ENCODE results near the gene NEUROG2. TPM values are rescaled to one million over a fixed set of nuclear protein-coding genes. Genes with fewer than 3 reads are reported as not detected.

The NEUROG2 gene
- polyA plus RNA-seq, 1 donor from 2014 or later, result 0.19 TPM

DNA sequence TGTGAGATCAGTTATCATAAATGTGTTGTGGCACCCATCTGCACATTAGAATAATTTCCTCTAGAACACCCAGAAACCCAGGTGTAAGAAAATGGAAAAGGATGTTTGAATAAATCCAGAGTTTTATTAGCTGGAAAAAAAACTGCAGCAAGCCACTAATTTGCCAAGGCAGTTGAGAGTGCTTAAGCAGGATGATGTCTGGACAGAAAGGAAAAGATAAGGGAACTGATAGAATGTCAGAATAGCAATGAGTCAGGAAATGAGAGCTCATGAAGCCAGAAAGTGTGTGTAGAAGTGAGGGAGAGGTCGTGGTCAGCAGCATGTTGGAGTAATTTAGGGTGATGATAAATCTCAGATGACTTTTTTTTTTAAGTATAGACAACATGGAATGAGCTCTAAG lies 15.2 kb upstream of the NEUROG2 start:
- no peaks in the 10 kb centered on the region for H3K79me2 ChIP-seq (replicated peaks; ENCODE audit: insufficient read depth, low read length)
- no peak overlapping the region for H3K27ac ChIP-seq (ENCODE audit: low read length)
- H3K4me2 ChIP-seq (ENCODE audit: low read length), result no peak overlapping the region
- H4K20me1 ChIP-seq (ENCODE audit: insufficient read depth), result no peaks in the 10 kb centered on the region
- TF ChIP-seq POLR2AphosphoS5 (IDR thresholded peaks at IDR 0.05), result no peak
- TF ChIP-seq TAF1 (IDR thresholded peaks at IDR 0.05; ENCODE audit: low read depth), result no peak
- TF ChIP-seq, protein P1, sequence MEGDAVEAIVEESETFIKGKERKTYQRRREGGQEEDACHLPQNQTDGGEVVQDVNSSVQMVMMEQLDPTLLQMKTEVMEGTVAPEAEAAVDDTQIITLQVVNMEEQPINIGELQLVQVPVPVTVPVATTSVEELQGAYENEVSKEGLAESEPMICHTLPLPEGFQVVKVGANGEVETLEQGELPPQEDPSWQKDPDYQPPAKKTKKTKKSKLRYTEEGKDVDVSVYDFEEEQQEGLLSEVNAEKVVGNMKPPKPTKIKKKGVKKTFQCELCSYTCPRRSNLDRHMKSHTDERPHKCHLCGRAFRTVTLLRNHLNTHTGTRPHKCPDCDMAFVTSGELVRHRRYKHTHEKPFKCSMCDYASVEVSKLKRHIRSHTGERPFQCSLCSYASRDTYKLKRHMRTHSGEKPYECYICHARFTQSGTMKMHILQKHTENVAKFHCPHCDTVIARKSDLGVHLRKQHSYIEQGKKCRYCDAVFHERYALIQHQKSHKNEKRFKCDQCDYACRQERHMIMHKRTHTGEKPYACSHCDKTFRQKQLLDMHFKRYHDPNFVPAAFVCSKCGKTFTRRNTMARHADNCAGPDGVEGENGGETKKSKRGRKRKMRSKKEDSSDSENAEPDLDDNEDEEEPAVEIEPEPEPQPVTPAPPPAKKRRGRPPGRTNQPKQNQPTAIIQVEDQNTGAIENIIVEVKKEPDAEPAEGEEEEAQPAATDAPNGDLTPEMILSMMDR (IDR thresholded peaks at IDR 0.05; ENCODE audit: poor library complexity, severe bottlenecking), result no peak
- H2AFZ ChIP-seq (ENCODE audit: low read depth, low read length), result no peak overlapping the region
- H3K9ac ChIP-seq (ENCODE audit: low read length), result no peak overlapping the region
- H3K36me3 ChIP-seq (ENCODE audit: insufficient read depth, low read length), result no peaks in the 10 kb centered on the region
- no peaks in the 10 kb centered on the region for H3K9me3 ChIP-seq (ENCODE audit: low read length)
- no peaks in the 10 kb centered on the region for H3K9me2 ChIP-seq (ENCODE audit: insufficient read depth, low read length)
- H3K27me3 ChIP-seq (ENCODE audit: insufficient read depth, low read depth, low read length), result no peaks in the 10 kb centered on the region
- no peaks in the 10 kb centered on the region for H3F3A ChIP-seq (ENCODE audit: insufficient read depth, low read length, poor library complexity, severe bottlenecking)
- no peak overlapping the region for H3K4me3 ChIP-seq (ENCODE audit: low read length)

DNA sequence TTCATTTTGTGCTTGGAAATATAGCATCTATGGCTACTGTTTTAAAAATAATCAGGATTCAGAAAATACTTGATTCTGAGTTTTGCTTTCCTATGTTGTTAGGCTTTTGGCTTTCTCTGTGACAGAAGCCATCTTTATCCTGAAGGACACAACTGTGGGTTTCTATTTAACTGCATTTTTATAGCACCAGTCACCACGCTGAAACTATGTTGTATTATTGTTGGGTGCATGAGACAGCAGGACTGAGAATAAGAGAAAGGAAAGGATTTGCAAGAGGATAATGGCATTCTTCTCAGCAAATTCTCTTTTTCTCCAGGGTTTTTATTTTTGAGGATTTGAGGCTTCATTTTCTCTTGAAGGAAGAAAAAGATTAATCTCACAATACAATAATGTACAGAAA lies 10.1 kb upstream of the NEUROG2 start:
- Histone ChIP-seq H3K27ac (ENCODE audit: low read length) (no peak overlapping the region), H3K9me2 (ENCODE audit: insufficient read depth, low read length) (no peaks in the 10 kb centered on the region), H3K4me3 (ENCODE audit: low read length) (no peak overlapping the region), H3K79me2 (replicated peaks; ENCODE audit: insufficient read depth, low read length) (no peaks in the 10 kb centered on the region), H2AFZ (ENCODE audit: low read depth, low read length) (no peak overlapping the region), H3K27me3 (ENCODE audit: insufficient read depth, low read depth, low read length) (peaks cover 50% of the 10 kb centered on the region), H3K9me3 (ENCODE audit: low read length) (peaks cover 7% of the 10 kb centered on the region), H3K9ac (ENCODE audit: low read length) (no peak overlapping the region), H4K20me1 (ENCODE audit: insufficient read depth) (no peaks in the 10 kb centered on the region), H3K4me2 (ENCODE audit: low read length) (no peak overlapping the region), H3F3A (ENCODE audit: insufficient read depth, low read length, poor library complexity, severe bottlenecking) (no peaks in the 10 kb centered on the region), H3K36me3 (ENCODE audit: insufficient read depth, low read length) (no peaks in the 10 kb centered on the region)
- TF ChIP-seq SMC3 (conservative IDR thresholded peaks at IDR 0.05; ENCODE audit: poor library complexity) (no peak), RAD21 (conservative IDR thresholded peaks at IDR 0.05) (no peak), POLR2AphosphoS5 (IDR thresholded peaks at IDR 0.05) (no peak), EP300 (conservative IDR thresholded peaks at IDR 0.05; ENCODE audit: poor library complexity, severe bottlenecking) (no peak), TAF1 (IDR thresholded peaks at IDR 0.05; ENCODE audit: low read depth) (no peak), MXI1 (conservative IDR thresholded peaks at IDR 0.05; ENCODE audit: poor library complexity, severe bottlenecking) (no peak), EZH2 (IDR thresholded peaks at IDR 0.05; ENCODE audit: borderline replicate concordance, insufficient read depth, low read length, poor library complexity, severe bottlenecking) (no peak)
- TF ChIP-seq, protein P2, sequence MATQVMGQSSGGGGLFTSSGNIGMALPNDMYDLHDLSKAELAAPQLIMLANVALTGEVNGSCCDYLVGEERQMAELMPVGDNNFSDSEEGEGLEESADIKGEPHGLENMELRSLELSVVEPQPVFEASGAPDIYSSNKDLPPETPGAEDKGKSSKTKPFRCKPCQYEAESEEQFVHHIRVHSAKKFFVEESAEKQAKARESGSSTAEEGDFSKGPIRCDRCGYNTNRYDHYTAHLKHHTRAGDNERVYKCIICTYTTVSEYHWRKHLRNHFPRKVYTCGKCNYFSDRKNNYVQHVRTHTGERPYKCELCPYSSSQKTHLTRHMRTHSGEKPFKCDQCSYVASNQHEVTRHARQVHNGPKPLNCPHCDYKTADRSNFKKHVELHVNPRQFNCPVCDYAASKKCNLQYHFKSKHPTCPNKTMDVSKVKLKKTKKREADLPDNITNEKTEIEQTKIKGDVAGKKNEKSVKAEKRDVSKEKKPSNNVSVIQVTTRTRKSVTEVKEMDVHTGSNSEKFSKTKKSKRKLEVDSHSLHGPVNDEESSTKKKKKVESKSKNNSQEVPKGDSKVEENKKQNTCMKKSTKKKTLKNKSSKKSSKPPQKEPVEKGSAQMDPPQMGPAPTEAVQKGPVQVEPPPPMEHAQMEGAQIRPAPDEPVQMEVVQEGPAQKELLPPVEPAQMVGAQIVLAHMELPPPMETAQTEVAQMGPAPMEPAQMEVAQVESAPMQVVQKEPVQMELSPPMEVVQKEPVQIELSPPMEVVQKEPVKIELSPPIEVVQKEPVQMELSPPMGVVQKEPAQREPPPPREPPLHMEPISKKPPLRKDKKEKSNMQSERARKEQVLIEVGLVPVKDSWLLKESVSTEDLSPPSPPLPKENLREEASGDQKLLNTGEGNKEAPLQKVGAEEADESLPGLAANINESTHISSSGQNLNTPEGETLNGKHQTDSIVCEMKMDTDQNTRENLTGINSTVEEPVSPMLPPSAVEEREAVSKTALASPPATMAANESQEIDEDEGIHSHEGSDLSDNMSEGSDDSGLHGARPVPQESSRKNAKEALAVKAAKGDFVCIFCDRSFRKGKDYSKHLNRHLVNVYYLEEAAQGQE (IDR thresholded peaks at IDR 0.05; ENCODE audit: borderline replicate concordance), result no peak
- TF ChIP-seq, protein P1 (IDR thresholded peaks at IDR 0.05; ENCODE audit: poor library complexity, severe bottlenecking), result no peak

Measured in neural cell (in vitro differentiated cells).